MM.1S (cell line): ENCODE results near the gene SDE2.
"Not testable (repeated sequence)": the region's sequence is repeated elsewhere in the genome, so short reads cannot be mapped to it uniquely, and the experiment has no call there.

Experiments
- CTCF ChIP-seq: fragments of 300-600 bp; sonication (generic); IDR thresholded peaks from 2 replicates; pipeline ENCODE4 v1.5.1; 2016; ENCODE audit warnings: antibody characterized with exemption, low read length, mixed read lengths
- EZH2 ChIP-seq: fragments of 300-600 bp; sonication (generic); optimal IDR thresholded peaks from 2 replicates; pipeline ENCODE3; 2017; ENCODE audit warnings: low read depth, mild to moderate bottlenecking, antibody characterized with exemption, low read length, mixed read lengths

- TF ChIP-seq CTCF, EZH2: not testable (repeated sequence)
Observed at GRCh38 chr1:225969751-225970150, 29.4 kb downstream of the SDE2 start.
